GM19438 (cell line): ENCODE measurements around the gene GPR68.
"Not testable (repeated sequence)": the region's sequence is repeated elsewhere in the genome, so short reads cannot be mapped to it uniquely, and the experiment has no call there.

ENCODE experiments used
- ATAC-seq: cut with Tn5 transposase; IDR thresholded peaks from one replicate; pipeline ENCODE4 v1.9.1; 2021; ENCODE audit warnings: low read depth; ENCODE audit not compliant: unreplicated experiment

GPR68 gene

GRCh38 chr14:91273273-91273884 lies 28.9 kb upstream of the GPR68 start:
- ATAC-seq = no peak

- ATAC-seq = no peak
These were observed 28.1 kb upstream of the GPR68 start for GRCh38 chr14:91272341-91273272.

- no peak for ATAC-seq
These were observed 27.1 kb upstream of the GPR68 start for GRCh38 chr14:91271639-91272038.

- no peak for ATAC-seq
These were observed 26.1 kb upstream of the GPR68 start for GRCh38 chr14:91270619-91271018.

- ATAC-seq = no peak
These were observed 25.7 kb upstream of the GPR68 start for GRCh38 chr14:91270188-91270587.

GRCh38 chr14:91269076-91269991 lies 24.8 kb upstream of the GPR68 start:
- ATAC-seq = no peak

- no peak for ATAC-seq
These were observed 23.5 kb upstream of the GPR68 start for GRCh38 chr14:91267965-91268437.

- not testable (repeated sequence) for ATAC-seq
These were observed 21.8 kb upstream of the GPR68 start for GRCh38 chr14:91266276-91266675.

- no peak for ATAC-seq
These were observed 20.9 kb upstream of the GPR68 start for GRCh38 chr14:91265404-91265803.

GRCh38 chr14:91264151-91265150 lies 19.9 kb upstream of the GPR68 start:
- ATAC-seq = no peak

GRCh38 chr14:91263329-91263728 lies 18.8 kb upstream of the GPR68 start:
- no peak for ATAC-seq

- no peak for ATAC-seq
These were observed 17.6 kb upstream of the GPR68 start for GRCh38 chr14:91261986-91262549.

- no peak for ATAC-seq
These were observed 16.6 kb upstream of the GPR68 start for GRCh38 chr14:91261115-91261514.

- ATAC-seq = no peak
These were observed 14.4 kb upstream of the GPR68 start for GRCh38 chr14:91258876-91259275.

GRCh38 chr14:91258011-91258618 lies 13.6 kb upstream of the GPR68 start:
- ATAC-seq = no peak

- no peak for ATAC-seq
These were observed 13.0 kb upstream of the GPR68 start for GRCh38 chr14:91257328-91258010.

GRCh38 chr14:91256661-91257060 lies 12.2 kb upstream of the GPR68 start:
- ATAC-seq = no peak

GRCh38 chr14:91255026-91255695 lies 10.7 kb upstream of the GPR68 start:
- ATAC-seq = no peak
